Glutamatergic neuron (in vitro differentiated cells): ENCODE results near the gene ABHD6. TPM values are rescaled to one million over a fixed set of nuclear protein-coding genes. Genes with fewer than 3 reads are reported as not detected.
A peak's percentile ranks its signal among the peaks of the same experiment; 100 is the strongest.

Source experiments
- DNase-seq: peaks from one replicate; pipeline ENCODE4 v3.0.0; 2022
- H3K27ac Mint-ChIP-seq: one replicate; pipeline ENCODE4 v1.8.0; 2020; ENCODE audit warnings: mild to moderate bottlenecking, mixed read lengths, inconsistent platforms; ENCODE audit not compliant: unreplicated experiment
- H3K27me3 Mint-ChIP-seq: one replicate; pipeline ENCODE4 v1.8.0; 2020; ENCODE audit warnings: mild to moderate bottlenecking, moderate library complexity, mixed read lengths, inconsistent platforms; ENCODE audit not compliant: unreplicated experiment
- H3K36me3 Mint-ChIP-seq: one replicate; pipeline ENCODE4 v1.8.0; 2020; ENCODE audit warnings: mild to moderate bottlenecking, mixed read lengths, inconsistent platforms; ENCODE audit not compliant: unreplicated experiment
- H3K4me1 Mint-ChIP-seq: one replicate; pipeline ENCODE4 v1.8.0; 2020; ENCODE audit warnings: mild to moderate bottlenecking, low read depth, mixed read lengths, inconsistent platforms; ENCODE audit not compliant: unreplicated experiment
- H3K4me3 Mint-ChIP-seq: one replicate; pipeline ENCODE4 v1.8.0; 2020; ENCODE audit warnings: mild to moderate bottlenecking, mixed read lengths, inconsistent platforms; ENCODE audit not compliant: unreplicated experiment
- H3K9me3 Mint-ChIP-seq: one replicate; pipeline ENCODE4 v1.8.0; 2020; ENCODE audit warnings: mild to moderate bottlenecking, moderate library complexity, mixed read lengths, inconsistent platforms; ENCODE audit not compliant: unreplicated experiment
- CTCF ChIP-seq: fragments of 200-600 bp; sonication (generic); IDR thresholded peaks from one replicate; pipeline ENCODE4 v1.5.0; 2021; ENCODE audit not compliant: partially characterized antibody, unreplicated experiment
- total RNA-seq: library from RNA; stranded (reverse); fragmentation: NEBNext Ultra II Directional; extraction: Animal tissue kit (Norgen Biotek cat#: 25700); gene quantifications from one replicate; pipeline ENCODE4 v1.2.1, GENCODE V29; 2021; ENCODE audit not compliant: unreplicated experiment

The ABHD6 gene
- total RNA-seq, 1 donor from 2014 or later: 46.0 TPM

GRCh38 chr3:58249358-58250092 lies 11.9 kb downstream of the ABHD6 start:
- no peak for DNase-seq
- H3K4me3 Mint-ChIP-seq: peak overlapping the region; percentile 2
- H3K4me1 Mint-ChIP-seq: peaks cover 29% of the 10 kb centered on the region
- peak overlapping the region; percentile 71 for H3K27ac Mint-ChIP-seq
- no peaks in the 10 kb centered on the region for H3K9me3 Mint-ChIP-seq
- H3K36me3 Mint-ChIP-seq: no peaks in the 10 kb centered on the region
- peaks cover 2% of the 10 kb centered on the region for H3K27me3 Mint-ChIP-seq
- no peak for TF ChIP-seq CTCF

- TF ChIP-seq CTCF: peak; percentile 6
- DNase-seq: no peak
- peaks cover 29% of the 10 kb centered on the region for H3K4me1 Mint-ChIP-seq
- no peak overlapping the region for H3K27ac Mint-ChIP-seq
- no peak overlapping the region for H3K4me3 Mint-ChIP-seq
- peaks cover 2% of the 10 kb centered on the region for H3K27me3 Mint-ChIP-seq
- H3K9me3 Mint-ChIP-seq: no peaks in the 10 kb centered on the region
- H3K36me3 Mint-ChIP-seq: no peaks in the 10 kb centered on the region
These were observed 12.6 kb downstream of the ABHD6 start for GRCh38 chr3:58250093-58250707.

- Mint-ChIP-seq H3K27ac (no peak overlapping the region), H3K9me3 (no peaks in the 10 kb centered on the region), H3K36me3 (no peaks in the 10 kb centered on the region), H3K4me3 (no peak overlapping the region), H3K4me1 (peaks cover 22% of the 10 kb centered on the region), H3K27me3 (no peaks in the 10 kb centered on the region)
- DNase-seq: no peak
- TF ChIP-seq CTCF: no peak
These were observed 14.0 kb downstream of the ABHD6 start for GRCh38 chr3:58251631-58252035.

GRCh38 chr3:58254144-58254543 lies 16.6 kb downstream of the ABHD6 start:
- no peaks in the 10 kb centered on the region for H3K27me3 Mint-ChIP-seq
- no peak overlapping the region for H3K4me3 Mint-ChIP-seq
- DNase-seq: no peak
- no peak overlapping the region for H3K27ac Mint-ChIP-seq
- H3K9me3 Mint-ChIP-seq: no peaks in the 10 kb centered on the region
- no peak for TF ChIP-seq CTCF
- H3K4me1 Mint-ChIP-seq: peaks cover 26% of the 10 kb centered on the region
- H3K36me3 Mint-ChIP-seq: peaks cover 4% of the 10 kb centered on the region

- no peaks in the 10 kb centered on the region for H3K27me3 Mint-ChIP-seq
- peaks cover 16% of the 10 kb centered on the region for H3K4me1 Mint-ChIP-seq
- peaks cover 2% of the 10 kb centered on the region for H3K9me3 Mint-ChIP-seq
- no peak for DNase-seq
- H3K27ac Mint-ChIP-seq: no peak overlapping the region
- peaks cover 9% of the 10 kb centered on the region for H3K36me3 Mint-ChIP-seq
- no peak for TF ChIP-seq CTCF
- H3K4me3 Mint-ChIP-seq: no peak overlapping the region
These were observed 18.5 kb downstream of the ABHD6 start for GRCh38 chr3:58256061-58256460.
